ENCODE results near the gene CNTLN.

GRCh38 chr9:17251100-17251499 is 116.3 kb downstream of the CNTLN start:
- no peak for TF ChIP-seq POLR2A (IDR thresholded peaks at IDR 0.05)
- TF ChIP-seq CTCF (IDR thresholded peaks at IDR 0.05), result no peak
